ENCODE results near the gene TMOD1.
A peak's percentile ranks its signal among the peaks of the same experiment; 100 is the strongest.

Gene TMOD1

DNA sequence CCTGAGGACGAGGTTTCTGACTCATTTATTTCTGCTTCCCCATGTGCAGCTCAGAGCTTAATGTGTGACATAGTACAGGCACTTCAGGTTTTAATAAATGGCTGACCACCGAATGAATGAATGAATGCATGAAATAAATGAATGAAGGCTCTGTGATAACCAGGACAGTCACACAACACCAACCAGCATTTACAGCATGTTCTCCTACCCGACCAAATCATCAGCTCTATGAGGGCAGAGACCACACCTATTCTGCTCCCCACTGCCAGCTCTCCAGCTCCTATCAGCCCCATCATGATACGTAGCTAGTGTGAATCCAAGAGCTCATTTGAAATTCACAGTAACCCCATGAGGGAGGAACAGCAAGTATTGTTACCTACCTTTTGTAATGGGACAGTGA is 4.8 kb downstream of the TMOD1 start:
- DNase-seq (ENCODE audit: low spot score in 2 of 2) (no peak), ATAC-seq (no peak)
- peaks cover 8% of the 10 kb centered on the region for H3K36me3 Mint-ChIP-seq
- H3K4me1 Mint-ChIP-seq: peaks cover 34% of the 10 kb centered on the region
- H3K4me3 Mint-ChIP-seq: no peak overlapping the region
- no peaks in the 10 kb centered on the region for H3K9me3 Mint-ChIP-seq
- H3K27ac Mint-ChIP-seq: no peak overlapping the region

DNA sequence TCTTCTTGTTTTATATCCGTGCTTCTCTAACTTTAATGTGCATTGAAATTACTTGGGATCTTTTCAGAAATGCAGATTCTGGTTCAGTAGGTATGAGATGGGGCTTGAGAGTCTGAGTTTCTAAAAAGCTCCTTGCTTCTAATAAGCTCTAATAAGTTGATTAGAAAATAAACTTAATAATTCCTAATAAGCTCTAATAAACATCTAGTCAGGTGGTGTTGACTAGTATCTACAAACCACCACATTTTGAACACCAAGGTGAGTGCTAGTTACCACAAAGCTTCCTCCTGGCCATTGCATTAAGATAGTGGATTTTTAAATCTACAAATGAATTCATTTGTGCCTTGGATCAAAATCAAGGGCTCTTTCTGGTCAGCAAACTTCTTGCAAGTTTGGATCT is 5.3 kb downstream of the TMOD1 start:
- peaks cover 12% of the 10 kb centered on the region for H3K36me3 Mint-ChIP-seq
- DNase-seq (ENCODE audit: low spot score in 2 of 2) (no peak), ATAC-seq (no peak)
- H3K4me3 Mint-ChIP-seq: no peak overlapping the region
- H3K4me1 Mint-ChIP-seq: peaks cover 39% of the 10 kb centered on the region
- H3K27ac Mint-ChIP-seq: no peak overlapping the region
- H3K9me3 Mint-ChIP-seq: no peaks in the 10 kb centered on the region

DNA sequence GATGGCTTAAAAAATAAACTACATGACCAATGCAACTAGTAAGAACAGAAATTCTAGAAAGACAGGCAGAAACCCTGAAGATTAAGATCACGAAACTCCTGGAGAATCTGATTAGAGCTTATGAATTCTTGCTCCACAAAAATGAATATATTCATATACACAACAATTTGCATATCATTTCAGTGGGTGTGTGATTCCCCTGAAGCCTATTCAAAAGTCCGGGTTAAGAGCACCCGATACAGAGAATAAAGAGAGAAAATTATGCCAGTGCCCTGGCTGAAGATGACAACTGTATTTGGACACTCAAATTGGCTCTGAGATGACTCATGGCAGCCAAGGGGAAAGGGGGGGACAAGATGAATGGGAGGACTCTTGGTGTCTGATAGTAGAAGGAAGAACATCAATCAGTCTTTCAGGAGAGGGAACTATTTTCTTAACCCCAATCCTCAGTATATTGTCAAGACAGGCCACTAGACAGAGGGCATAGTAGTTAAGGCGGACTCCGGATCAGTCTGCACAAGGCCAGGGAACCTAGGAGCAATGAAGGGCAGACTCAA is 6.0 kb downstream of the TMOD1 start:
- no peak for DNase-seq (ENCODE audit: low spot score in 2 of 2)
- no peak for ATAC-seq
- Mint-ChIP-seq H3K27ac (no peak overlapping the region), H3K4me1 (peaks cover 38% of the 10 kb centered on the region), H3K4me3 (no peak overlapping the region), H3K9me3 (no peaks in the 10 kb centered on the region), H3K36me3 (peaks cover 12% of the 10 kb centered on the region)

DNA sequence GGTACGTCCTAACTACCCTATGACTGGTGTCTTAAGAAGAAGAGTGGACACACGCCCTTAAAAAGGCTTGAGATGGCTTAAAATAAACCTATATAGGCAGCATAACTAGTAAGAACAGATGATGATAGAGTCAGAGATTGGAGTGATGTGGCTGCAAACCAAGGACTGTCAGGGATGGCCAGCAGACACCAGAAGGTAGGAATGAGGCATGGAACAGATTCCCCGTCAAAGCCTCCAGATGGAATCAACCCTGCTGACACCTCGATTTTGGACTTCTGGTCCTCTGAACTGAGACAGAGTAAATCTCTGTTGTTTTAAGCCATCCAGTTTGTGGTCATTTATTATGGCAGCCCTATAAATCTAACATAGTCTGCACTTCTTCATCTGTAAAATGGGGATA is 7.4 kb downstream of the TMOD1 start:
- ATAC-seq (no peak), DNase-seq (ENCODE audit: low spot score in 2 of 2) (no peak)
- no peak overlapping the region for H3K27ac Mint-ChIP-seq
- H3K36me3 Mint-ChIP-seq: peaks cover 12% of the 10 kb centered on the region
- H3K4me3 Mint-ChIP-seq: no peak overlapping the region
- peaks cover 25% of the 10 kb centered on the region for H3K4me1 Mint-ChIP-seq
- no peaks in the 10 kb centered on the region for H3K9me3 Mint-ChIP-seq

- DNase-seq (ENCODE audit: low spot score in 2 of 2): peak; percentile 36 to 77
- H3K9me3 Mint-ChIP-seq: no peaks in the 10 kb centered on the region
- peak overlapping the region; percentile 90 for H3K27ac Mint-ChIP-seq
Observed at GRCh38 chr9:97510797-97511654, 9.6 kb downstream of the TMOD1 start.

GRCh38 chr9:97511655-97512427 is 10.4 kb downstream of the TMOD1 start:
- Mint-ChIP-seq H3K4me1 (peaks cover 18% of the 10 kb centered on the region), H3K4me3 (peak overlapping the region; percentile 48), H3K9me3 (no peaks in the 10 kb centered on the region), H3K36me3 (peaks cover 12% of the 10 kb centered on the region), H3K27ac (peak overlapping the region; percentile 90)
- ATAC-seq: no peak
- no peak for DNase-seq (ENCODE audit: low spot score in 2 of 2)

More at GRCh38 chr9:97510797-97511654, 9.6 kb downstream of the TMOD1 start:
- Mint-ChIP-seq H3K4me3 (peak overlapping the region; percentile 48), H3K4me1 (peaks cover 18% of the 10 kb centered on the region), H3K36me3 (peaks cover 12% of the 10 kb centered on the region)
- ATAC-seq: peak; percentile 92

DNA sequence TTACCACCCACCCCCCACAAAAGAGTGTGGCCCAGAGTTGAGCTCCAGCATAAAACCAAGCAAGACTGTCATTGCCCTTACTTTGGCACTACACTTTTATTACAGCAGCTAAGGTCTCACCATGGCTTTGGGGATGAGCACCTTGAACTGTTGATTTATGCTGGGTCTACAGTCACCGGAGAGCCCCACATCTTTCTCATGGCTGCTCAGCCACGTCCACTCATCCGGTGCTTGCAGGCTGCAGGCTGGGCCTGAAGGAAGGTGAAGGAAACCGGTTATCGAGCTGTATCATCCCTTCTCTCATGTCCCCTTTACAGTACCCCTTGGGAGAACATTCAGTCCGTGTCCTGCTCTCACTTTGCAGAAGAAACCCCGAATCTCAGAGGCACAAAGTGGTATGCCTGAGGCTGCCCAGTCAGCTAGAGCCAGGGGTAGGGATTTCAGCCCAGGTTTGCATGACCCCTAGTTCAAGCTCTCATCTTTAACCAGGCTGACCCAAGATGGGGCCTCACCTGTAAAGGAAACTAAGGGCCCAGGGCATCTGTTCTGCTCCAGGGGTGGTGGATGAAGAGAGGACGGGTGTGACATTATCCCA is 11.6 kb downstream of the TMOD1 start:
- no peak for ATAC-seq
- H3K4me1 Mint-ChIP-seq: peaks cover 20% of the 10 kb centered on the region
- DNase-seq (ENCODE audit: low spot score in 2 of 2): no peak
- no peak overlapping the region for H3K4me3 Mint-ChIP-seq
- no peaks in the 10 kb centered on the region for H3K9me3 Mint-ChIP-seq
- H3K27ac Mint-ChIP-seq: peak overlapping the region; percentile 26
- H3K36me3 Mint-ChIP-seq: peaks cover 12% of the 10 kb centered on the region

GRCh38 chr9:97514531-97514930 is 13.1 kb downstream of the TMOD1 start:
- Mint-ChIP-seq H3K27ac (no peak overlapping the region), H3K36me3 (peaks cover 12% of the 10 kb centered on the region), H3K4me3 (no peak overlapping the region), H3K9me3 (no peaks in the 10 kb centered on the region), H3K4me1 (peaks cover 26% of the 10 kb centered on the region)
- DNase-seq (ENCODE audit: low spot score in 2 of 2): no peak
- ATAC-seq: no peak

- Mint-ChIP-seq H3K4me3 (no peak overlapping the region), H3K27ac (no peak overlapping the region), H3K36me3 (peaks cover 9% of the 10 kb centered on the region), H3K4me1 (peaks cover 23% of the 10 kb centered on the region), H3K9me3 (no peaks in the 10 kb centered on the region)
- ATAC-seq (no peak), DNase-seq (ENCODE audit: low spot score in 2 of 2) (no peak)
Observed at GRCh38 chr9:97515662-97516061, 14.2 kb downstream of the TMOD1 start.

- H3K4me3 Mint-ChIP-seq: no peak overlapping the region
- peaks cover 5% of the 10 kb centered on the region for H3K36me3 Mint-ChIP-seq
- DNase-seq (ENCODE audit: low spot score in 2 of 2): no peak
- no peak overlapping the region for H3K27ac Mint-ChIP-seq
- ATAC-seq: no peak
- peaks cover 18% of the 10 kb centered on the region for H3K4me1 Mint-ChIP-seq
- no peaks in the 10 kb centered on the region for H3K9me3 Mint-ChIP-seq
Observed at GRCh38 chr9:97516111-97516510, 14.6 kb downstream of the TMOD1 start.

DNA sequence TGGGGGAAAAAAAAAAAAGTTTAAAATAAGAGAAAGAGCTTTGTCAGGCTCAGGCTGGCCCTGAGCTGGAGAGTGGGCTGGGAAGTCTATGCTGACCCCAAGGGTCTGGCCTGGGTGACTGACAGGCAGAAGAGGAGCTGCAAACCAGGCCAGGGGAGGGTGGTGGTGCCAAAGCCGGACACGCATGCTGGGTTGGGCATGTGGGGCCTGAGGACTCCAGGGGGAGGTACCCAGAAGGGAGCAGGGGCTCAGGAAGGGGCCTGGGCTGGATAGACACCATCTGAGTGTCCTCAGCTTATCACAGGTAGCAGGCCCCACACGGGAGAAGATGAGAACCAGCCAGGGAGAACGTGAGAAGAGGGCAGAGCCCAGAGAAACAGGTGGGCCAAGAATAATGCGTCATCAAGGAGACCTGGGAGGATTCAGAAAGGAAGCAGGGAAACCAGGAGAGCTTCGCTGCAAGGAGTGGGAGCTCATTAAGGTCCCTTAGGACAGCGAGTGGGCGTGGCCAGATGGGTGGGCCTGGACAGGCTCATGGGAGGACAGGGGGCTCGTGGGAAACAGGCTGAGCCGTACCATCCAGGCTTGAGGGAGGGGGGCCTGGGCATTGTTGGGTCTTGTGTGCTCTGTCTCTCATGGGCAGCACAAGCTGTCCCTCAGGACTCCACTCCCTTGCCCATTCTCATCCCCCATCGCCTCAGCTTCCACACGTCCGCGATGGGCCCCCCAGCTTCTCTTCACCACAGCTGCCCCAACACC is 16.0 kb downstream of the TMOD1 start:
- peak overlapping the region; percentile 75 for H3K27ac Mint-ChIP-seq

GRCh38 chr9:97518166-97518908 is 16.9 kb downstream of the TMOD1 start:
- no peak overlapping the region for H3K27ac Mint-ChIP-seq
- no peaks in the 10 kb centered on the region for H3K9me3 Mint-ChIP-seq
- no peak for DNase-seq (ENCODE audit: low spot score in 2 of 2)
- no peaks in the 10 kb centered on the region for H3K36me3 Mint-ChIP-seq
- H3K4me3 Mint-ChIP-seq: no peak overlapping the region
- peak; percentile 20 for ATAC-seq
- H3K4me1 Mint-ChIP-seq: peaks cover 8% of the 10 kb centered on the region

More for the DNA sequence above, 16.0 kb downstream of the TMOD1 start:
- ATAC-seq (no peak), DNase-seq (ENCODE audit: low spot score in 2 of 2) (no peak)
- Mint-ChIP-seq H3K9me3 (no peaks in the 10 kb centered on the region), H3K4me1 (peaks cover 8% of the 10 kb centered on the region), H3K36me3 (no peaks in the 10 kb centered on the region), H3K4me3 (no peak overlapping the region)

GRCh38 chr9:97518909-97519307 is 17.4 kb downstream of the TMOD1 start:
- Mint-ChIP-seq H3K36me3 (no peaks in the 10 kb centered on the region), H3K4me3 (no peak overlapping the region), H3K9me3 (no peaks in the 10 kb centered on the region), H3K27ac (no peak overlapping the region), H3K4me1 (peaks cover 8% of the 10 kb centered on the region)
- no peak for DNase-seq (ENCODE audit: low spot score in 2 of 2)
- no peak for ATAC-seq

DNA sequence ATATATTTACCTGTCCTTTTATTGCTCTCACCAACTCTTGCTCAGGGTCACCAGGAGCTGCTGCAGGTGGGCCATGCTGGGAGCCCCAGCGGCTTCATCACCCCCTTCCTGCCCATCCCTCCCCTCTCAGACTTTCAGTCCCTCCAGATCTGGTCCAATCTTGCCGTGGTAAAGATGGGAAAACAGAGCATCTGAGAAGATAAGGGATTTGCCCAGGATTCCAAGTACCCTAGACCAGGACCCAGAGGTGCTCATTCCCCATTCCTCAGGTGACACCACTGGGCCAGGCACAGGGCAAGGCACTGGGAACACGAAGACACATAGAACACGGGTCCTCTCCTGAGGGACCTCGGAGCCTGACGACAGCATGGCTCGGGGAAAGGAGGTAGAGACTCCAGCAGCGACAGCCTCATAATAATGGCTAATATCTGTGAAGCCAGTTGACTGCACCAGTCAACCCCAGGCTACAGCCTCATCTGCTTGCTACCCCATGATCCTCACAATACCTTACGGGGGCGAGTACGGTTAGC is 18.0 kb downstream of the TMOD1 start:
- no peak for DNase-seq (ENCODE audit: low spot score in 2 of 2)
- Mint-ChIP-seq H3K36me3 (no peaks in the 10 kb centered on the region), H3K4me3 (no peak overlapping the region), H3K9me3 (no peaks in the 10 kb centered on the region), H3K4me1 (peaks cover 8% of the 10 kb centered on the region), H3K27ac (no peak overlapping the region)
- ATAC-seq: no peak

Data from stimulated activated effector memory CD8-positive, alpha-beta T cell treated with anti-CD3 and anti-CD28 coated beads, Interleukin-12 subunit alpha, Interleukin-12 subunit beta, amount 100 ng/mL, for 72 hours (primary cell).